ENCODE results near the gene RPL18. TPM values are rescaled to one million over a fixed set of nuclear protein-coding genes. Genes with fewer than 3 reads are reported as not detected.

The RPL18 gene
- total RNA-seq, 1 experiment from 2014 or later, result 3,124 TPM

DNA sequence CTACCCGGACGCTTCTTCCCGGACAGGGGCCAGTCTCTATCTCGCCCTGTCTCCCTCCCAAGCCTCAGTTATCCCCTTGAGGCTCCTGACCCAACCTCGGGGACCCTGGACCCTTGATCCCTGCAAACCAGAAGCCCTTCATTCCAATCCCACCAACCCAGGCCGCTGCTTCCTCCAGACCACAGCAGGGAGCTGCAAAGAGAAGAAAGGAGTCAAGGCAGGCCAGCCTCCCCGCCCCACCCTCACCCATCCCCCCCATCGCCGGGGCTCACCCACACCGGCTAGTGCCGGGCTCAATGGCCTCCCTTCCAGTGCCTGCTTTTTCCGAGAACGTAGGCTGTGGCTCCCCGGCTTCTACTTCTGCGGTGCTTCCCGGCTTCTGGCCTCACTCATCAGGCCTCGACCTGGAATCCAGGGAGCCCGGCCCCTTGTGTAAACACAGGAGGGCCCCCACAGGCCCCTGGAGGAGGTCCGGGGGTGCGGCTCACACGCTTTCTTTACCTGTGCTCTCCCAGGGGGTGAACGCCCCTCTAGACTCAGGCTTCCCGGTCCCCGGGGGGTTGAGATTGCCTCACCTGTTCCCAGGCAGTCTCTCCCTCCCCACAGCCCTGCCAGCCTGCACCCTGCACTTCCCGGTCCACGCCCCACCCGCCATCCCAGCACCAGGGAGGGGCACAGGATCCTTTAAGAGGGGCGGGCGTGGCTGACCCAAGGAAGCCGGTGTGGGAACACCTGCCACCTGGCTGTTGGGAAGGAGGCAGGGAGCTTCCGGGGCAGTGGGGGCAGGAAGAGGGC, 4.3 kb downstream of the RPL18 start, which contains the start of gene FAM83E:
Gene FAM83E, minus strand, starts transcription at position 641 of the 795 bp plus-strand sequence. CDS start 1,704 bp downstream, outside the sequence.
- peak; percentile 46 for DNase-seq (ENCODE audit: low read depth)

- no peak for DNase-seq (ENCODE audit: low read depth)
Observed at GRCh38 chr19:48613852-48614435, 5.0 kb downstream of the RPL18 start.

GRCh38 chr19:48613024-48613851, 5.7 kb downstream of the RPL18 start:
- no peak for DNase-seq (ENCODE audit: low read depth)

- no peak for DNase-seq (ENCODE audit: low read depth)
Observed at GRCh38 chr19:48611872-48612271, 7.1 kb downstream of the RPL18 start.

DNA sequence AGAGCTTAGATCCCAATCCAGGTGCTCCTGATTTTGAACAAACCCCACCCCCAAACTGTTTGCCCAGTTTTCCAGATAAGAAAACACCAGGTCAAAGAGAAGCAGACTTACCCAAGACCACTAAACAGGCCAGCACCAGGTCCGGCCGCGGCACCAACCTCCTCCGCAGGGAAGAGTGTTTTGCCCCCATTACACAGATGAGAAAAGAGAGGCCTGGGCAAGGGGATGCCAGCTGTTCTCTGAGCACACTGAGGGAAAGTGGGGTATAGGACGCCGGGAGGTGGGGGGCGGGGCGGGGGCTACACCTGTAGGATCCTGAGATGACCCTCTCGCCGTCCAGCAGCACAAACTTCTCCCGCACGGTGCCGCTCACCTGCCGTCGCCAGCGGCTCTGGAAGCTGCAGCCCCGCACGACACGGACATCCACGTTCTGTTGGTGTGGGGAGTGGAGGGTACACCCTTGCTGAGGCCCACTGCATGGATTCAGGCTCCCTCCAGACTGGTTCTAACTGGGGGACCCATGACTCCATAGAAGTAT, 9.3 kb downstream of the RPL18 start:
- DNase-seq (ENCODE audit: low read depth), result no peak

DNA sequence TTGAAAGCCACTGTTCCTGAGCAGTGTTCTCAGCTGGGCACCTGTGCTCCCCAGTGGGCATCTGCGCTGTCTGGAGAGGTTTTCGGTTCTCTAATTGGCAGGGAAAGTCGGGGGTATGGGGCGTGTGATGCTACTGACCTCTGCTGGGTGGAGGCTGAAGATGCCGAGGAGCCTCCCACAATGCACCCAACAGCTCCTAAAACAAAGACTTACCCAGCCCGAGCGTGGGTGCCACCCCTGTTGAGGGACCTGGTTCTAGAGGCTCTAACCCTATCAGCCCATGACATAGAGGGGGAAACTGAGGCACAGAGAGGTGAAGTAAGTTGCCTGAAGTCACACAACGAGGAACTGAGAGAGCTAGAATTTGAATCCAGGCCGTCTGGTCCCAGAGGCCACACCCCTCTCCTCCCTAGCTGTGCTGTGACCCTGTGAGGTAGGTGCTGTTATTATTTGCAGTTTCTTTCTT, 10.1 kb downstream of the RPL18 start:
- peak; percentile 70 for DNase-seq (ENCODE audit: low read depth)

DNA sequence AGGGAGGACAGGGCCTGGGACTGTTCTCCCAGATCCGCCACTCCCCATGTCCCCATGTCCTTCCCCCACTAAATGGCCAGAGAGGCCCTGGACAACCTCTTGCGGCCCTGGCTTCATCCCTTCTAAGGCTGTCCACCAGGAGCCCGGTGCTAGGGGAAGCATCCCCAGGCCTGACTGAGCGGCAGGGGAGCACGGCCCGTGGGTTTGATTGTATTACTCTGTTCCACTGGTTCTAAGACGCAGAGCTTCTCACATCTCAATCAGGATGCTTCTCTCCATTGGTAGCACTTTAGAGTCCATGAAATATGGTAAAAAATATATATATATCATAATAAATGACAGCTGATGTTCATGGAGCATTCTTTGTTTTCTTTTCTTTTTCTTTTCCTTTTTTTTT, 11.6 kb downstream of the RPL18 start:
- no peak for DNase-seq (ENCODE audit: low read depth)

DNA sequence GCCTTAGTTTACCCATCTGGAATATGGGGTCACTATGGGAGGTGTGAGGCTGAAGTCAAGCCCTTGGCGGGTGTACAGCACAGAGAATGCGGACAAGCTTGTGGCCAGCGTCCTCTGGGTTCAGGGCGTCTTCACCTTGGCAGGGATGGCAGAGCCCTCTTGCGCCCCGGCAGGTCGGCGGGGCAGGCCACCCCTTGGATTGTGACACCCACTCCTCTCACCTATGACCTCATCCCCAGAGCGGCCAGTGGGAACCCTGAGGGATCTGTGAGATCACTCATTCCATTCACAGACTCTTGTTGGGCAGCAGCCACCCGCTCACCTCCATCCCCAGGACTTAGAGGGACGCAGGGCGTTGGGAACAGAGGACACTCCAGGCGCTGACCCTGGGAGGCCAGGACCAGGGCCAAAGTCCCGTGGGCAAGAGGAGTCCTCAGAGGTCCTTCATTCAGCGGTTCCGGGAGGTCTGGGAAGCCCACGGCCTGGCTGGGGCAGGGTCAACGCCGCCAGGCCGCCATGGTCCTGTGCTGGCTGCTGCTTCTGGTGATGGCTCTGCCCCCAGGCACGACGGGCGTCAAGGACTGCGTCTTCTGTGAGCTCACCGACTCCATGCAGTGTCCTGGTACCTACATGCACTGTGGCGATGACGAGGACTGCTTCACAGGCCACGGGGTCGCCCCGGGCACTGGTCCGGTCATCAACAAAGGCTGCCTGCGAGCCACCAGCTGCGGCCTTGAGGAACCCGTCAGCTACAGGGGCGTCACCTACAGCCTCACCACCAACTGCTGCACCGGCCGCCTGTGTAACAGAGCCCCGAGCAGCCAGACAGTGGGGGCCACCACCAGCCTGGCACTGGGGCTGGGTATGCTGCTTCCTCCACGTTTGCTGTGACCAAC, 12.3 kb downstream of the RPL18 start, which contains the start of gene SPACA4:
Gene SPACA4, plus strand, starts transcription at position 280 of the 896 bp plus-strand sequence. Its CDS starts 237 bp downstream, at position 517.
- no peak for DNase-seq (ENCODE audit: low read depth)

DNA sequence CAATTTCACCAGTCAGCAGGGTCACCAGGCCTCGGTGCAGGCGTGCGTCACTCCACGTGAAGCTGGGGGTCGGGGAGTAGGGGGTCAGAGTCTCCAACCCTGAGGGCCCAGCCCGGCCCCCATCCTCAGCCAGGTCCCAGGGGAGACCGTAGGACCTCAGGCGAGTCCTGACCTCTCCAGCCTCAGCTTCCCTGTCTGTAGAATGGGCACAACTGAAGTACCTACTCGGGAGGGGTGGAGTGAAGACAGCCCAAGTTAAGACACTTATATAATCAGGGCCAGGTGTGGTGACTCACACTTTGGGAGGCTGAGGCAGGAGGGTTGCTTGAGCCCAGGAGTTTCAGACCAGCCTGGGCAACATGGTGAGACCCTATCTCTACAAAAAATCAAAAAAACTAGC, 15.1 kb downstream of the RPL18 start:
- DNase-seq (ENCODE audit: low read depth), result no peak

GRCh38 chr19:48603449-48603848, 15.5 kb downstream of the RPL18 start:
- DNase-seq (ENCODE audit: low read depth), result no peak

GRCh38 chr19:48603001-48603400, 16.0 kb downstream of the RPL18 start:
- no peak for DNase-seq (ENCODE audit: low read depth)

DNA sequence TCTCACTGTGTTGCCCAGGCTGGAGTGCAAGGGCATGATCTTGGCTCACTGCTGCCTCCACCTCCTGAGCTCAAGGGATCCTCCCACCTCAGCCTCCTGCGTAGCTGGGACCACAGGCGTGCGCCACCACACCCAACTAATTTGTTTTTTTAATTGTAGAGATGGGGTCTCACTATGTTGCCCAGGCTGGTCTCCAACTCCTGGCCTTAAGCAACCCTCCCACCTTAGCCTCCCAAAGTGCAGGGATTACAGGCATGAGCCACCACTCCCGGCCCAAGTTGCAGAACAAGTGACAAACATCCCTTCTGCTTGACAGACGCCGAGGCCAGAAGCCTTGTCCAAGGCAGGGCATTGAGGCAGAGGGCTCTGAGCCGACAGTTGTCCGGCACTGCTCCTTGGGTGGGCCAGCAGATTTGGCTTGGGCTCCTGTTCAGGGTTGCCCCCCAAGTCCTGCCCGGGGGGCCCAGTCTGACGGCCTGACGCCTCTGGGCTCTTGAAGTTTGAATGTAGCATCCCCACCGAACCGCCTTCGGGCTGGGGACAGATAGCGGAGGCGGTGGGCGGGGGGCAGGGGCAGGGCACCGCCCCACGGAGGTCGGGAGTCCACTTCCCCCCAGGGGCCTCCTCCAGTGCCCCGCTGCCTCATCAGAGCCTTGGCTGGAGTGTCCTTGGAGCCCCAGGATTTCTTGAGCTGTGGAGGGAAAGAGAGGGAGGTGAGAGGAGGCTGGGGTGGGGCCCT, 18.1 kb downstream of the RPL18 start:
- DNase-seq (ENCODE audit: low read depth), result no peak

- DNase-seq (ENCODE audit: low read depth), result no peak
Observed at GRCh38 chr19:48598996-48599700, 19.8 kb downstream of the RPL18 start.

GRCh38 chr19:48596679-48597465, 22.1 kb downstream of the RPL18 start:
- peak; percentile 46 for DNase-seq (ENCODE audit: low read depth)

- DNase-seq (ENCODE audit: low read depth), result no peak
Observed at GRCh38 chr19:48596237-48596636, 22.7 kb downstream of the RPL18 start.

DNA sequence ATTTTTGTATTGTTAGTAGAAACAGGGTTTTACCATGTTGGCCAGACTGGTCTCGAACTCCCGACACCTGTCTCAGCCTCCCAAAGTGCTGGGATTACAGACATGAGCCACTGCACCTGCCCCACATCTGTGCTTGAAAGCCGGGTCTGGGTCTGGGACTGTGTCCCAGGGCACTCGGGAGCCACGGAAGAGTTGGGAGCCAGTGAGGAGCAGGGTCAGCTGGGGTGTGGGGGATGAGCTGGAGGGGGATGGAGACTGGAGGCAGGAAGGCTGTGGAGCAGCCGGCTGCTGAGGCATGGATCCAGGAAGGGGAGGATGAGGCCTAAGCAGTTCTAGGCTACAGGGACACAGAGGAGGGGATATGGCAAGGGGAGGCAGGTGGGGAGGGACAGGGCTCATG, 23.1 kb downstream of the RPL18 start:
- DNase-seq (ENCODE audit: low read depth), result no peak

- DNase-seq (ENCODE audit: low read depth), result no peak
Observed at GRCh38 chr19:48595171-48595570, 23.8 kb downstream of the RPL18 start.

GRCh38 chr19:48591021-48591420, 28.0 kb downstream of the RPL18 start:
- DNase-seq (ENCODE audit: low read depth), result peak; percentile 9

Data from Daoy (cell line).